Measurements from ENCODE around the gene LGI1. TPM values are rescaled to one million over a fixed set of nuclear protein-coding genes. Genes with fewer than 3 reads are reported as not detected.

Gene LGI1
- total RNA-seq, 1 experiment from 2014 or later: 1.2 TPM

- Histone ChIP-seq H3K9me3 (ENCODE audit: control insufficient read depth, low read depth, low read length) (no peaks in the 10 kb centered on the region), H3K14ac (ENCODE audit: insufficient read depth, low read length) (no peak overlapping the region), H3K27me3 (ENCODE audit: insufficient read depth, low read length) (no peaks in the 10 kb centered on the region), H3K18ac (ENCODE audit: insufficient read length, low read depth, low read length) (no peak overlapping the region), H2BK12ac (ENCODE audit: insufficient read length, low read depth, low read length) (no peak overlapping the region), H4K5ac (ENCODE audit: insufficient read length, low read depth, low read length) (no peak overlapping the region), H3T11ph (ENCODE audit: low read length) (no peak overlapping the region), H4K8ac (replicated peaks; ENCODE audit: insufficient read length, low read depth, low read length) (no peak overlapping the region), H3K27ac (ENCODE audit: insufficient read length, low read depth, low read length) (no peak overlapping the region), H2BK20ac (ENCODE audit: low read depth, low read length, poor library complexity, severe bottlenecking) (no peak overlapping the region), H3K9ac (ENCODE audit: extremely low read depth, insufficient read length, low read length) (no peak overlapping the region), H2AK5ac (ENCODE audit: insufficient read length, low read length) (no peak overlapping the region), H3K23me2 (ENCODE audit: insufficient read length, low read depth, low read length, poor library complexity, severe bottlenecking) (no peaks in the 10 kb centered on the region), H3K56ac (ENCODE audit: insufficient read length, low read depth, low read length) (no peak overlapping the region), H4K20me1 (ENCODE audit: control insufficient read depth, insufficient read depth, insufficient read length) (no peaks in the 10 kb centered on the region), H3K79me1 (ENCODE audit: insufficient read depth, low read depth, low read length, poor library complexity, severe bottlenecking) (no peaks in the 10 kb centered on the region), H2BK120ac (ENCODE audit: low read depth, low read length, poor library complexity, severe bottlenecking) (no peak overlapping the region), H2BK5ac (ENCODE audit: insufficient read length, low read length) (no peak overlapping the region), H3K4me2 (ENCODE audit: insufficient read depth, insufficient read length, low read length) (no peak overlapping the region), H4K91ac (ENCODE audit: insufficient read length, low read depth, low read length) (no peak overlapping the region), H3K4me1 (ENCODE audit: insufficient read depth, low read length) (no peaks in the 10 kb centered on the region), H2AFZ (ENCODE audit: low read length) (no peak overlapping the region), H3K79me2 (ENCODE audit: insufficient read depth, low read length) (no peaks in the 10 kb centered on the region), H3K23ac (ENCODE audit: insufficient read length, low read depth, low read length) (no peak overlapping the region), H3K4ac (ENCODE audit: low read depth, low read length) (no peak overlapping the region), H2BK15ac (ENCODE audit: low read depth, low read length) (no peak overlapping the region)
- no peak for DNase-seq
- no CpG with 5 or more reads among the region's 5 CpGs for WGBS (ENCODE audit: extremely low coverage, insufficient read length, low lambda C conversion rate)
- TF ChIP-seq, protein P1, sequence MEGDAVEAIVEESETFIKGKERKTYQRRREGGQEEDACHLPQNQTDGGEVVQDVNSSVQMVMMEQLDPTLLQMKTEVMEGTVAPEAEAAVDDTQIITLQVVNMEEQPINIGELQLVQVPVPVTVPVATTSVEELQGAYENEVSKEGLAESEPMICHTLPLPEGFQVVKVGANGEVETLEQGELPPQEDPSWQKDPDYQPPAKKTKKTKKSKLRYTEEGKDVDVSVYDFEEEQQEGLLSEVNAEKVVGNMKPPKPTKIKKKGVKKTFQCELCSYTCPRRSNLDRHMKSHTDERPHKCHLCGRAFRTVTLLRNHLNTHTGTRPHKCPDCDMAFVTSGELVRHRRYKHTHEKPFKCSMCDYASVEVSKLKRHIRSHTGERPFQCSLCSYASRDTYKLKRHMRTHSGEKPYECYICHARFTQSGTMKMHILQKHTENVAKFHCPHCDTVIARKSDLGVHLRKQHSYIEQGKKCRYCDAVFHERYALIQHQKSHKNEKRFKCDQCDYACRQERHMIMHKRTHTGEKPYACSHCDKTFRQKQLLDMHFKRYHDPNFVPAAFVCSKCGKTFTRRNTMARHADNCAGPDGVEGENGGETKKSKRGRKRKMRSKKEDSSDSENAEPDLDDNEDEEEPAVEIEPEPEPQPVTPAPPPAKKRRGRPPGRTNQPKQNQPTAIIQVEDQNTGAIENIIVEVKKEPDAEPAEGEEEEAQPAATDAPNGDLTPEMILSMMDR (conservative IDR thresholded peaks at IDR 0.05): no peak
- Mint-ChIP-seq H3K27me3 (ENCODE audit: low read depth) (no peaks in the 10 kb centered on the region), H3K4me1 (0 out of 4 replicates have a peak, but pooled peaks cover 4% of the 10 kb centered on the region in 2 experiments), H3K36me3 (ENCODE audit: insufficient read depth in 1 of 3, low read depth in 3 of 3) (no peaks in the 10 kb centered on the region), H3K9me3 (no peaks in the 10 kb centered on the region; a peak in 1 of 5 replicates), H3K27ac (no peak overlapping the region), H3K4me3 (no peak overlapping the region)
These were observed 47.3 kb upstream of the LGI1 start for GRCh38 chr10:93710333-93710909.
